Measurements from ENCODE around the gene AGPAT3. TPM values are rescaled to one million over a fixed set of nuclear protein-coding genes. Genes with fewer than 3 reads are reported as not detected.
"Not testable (repeated sequence)": the region's sequence is repeated elsewhere in the genome, so short reads cannot be mapped to it uniquely, and the experiment has no call there.

AGPAT3 gene
- total RNA-seq, 1 donor from 2014 or later: 50.5 TPM

DNA sequence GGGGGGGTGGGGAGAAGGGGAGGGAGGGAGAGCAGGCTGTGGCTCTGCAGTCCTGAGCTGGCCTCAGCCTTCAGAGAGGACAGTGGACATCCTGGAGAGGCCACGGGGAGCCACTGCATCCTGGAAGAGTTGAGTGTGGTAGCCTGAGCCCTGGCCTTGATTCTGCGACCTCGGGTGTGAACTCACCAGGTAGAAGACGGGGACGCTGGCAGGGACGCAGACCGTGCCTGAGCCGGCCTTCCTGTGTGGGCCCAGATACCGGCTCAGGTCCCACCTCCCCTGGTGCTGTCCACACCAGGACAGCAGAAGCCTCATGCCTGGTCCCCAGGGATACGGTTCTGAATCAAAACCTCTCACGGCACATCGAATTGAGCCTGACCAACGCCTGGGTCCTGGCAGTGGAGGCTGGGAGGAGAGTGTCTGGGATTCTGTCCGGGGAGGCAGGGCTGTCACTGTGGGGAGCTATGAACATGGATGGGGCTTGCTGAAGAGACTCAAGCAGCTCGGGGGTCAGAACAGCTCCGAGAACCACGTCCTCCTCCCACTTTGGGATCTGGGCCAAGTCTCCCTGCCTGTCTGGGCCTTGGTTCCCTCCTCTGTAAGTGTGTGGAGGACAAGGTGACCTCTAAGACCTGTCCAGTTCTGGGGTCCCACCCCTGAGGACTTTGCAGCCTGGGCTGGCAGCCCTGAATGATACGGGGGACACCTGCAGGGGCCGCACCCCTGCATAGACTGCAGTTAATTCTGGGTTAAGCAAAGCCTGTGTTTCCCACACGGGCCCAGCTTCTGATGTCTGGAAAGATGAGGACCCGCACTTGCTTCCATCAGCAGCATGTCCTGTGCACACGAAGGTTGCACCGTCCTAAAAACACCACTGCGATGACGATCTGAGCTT is 45.3 kb upstream of the AGPAT3 start:
- Mint-ChIP-seq H3K9me3 (ENCODE audit: low read depth) (peaks cover 4% of the 10 kb centered on the region), H3K27me3 (peaks cover 1% of the 10 kb centered on the region), H3K4me1 (ENCODE audit: low read depth) (peaks cover 2% of the 10 kb centered on the region), H3K4me3 (ENCODE audit: low read depth) (no peak overlapping the region), H3K36me3 (ENCODE audit: insufficient read depth) (peaks cover 1% of the 10 kb centered on the region), H3K27ac (peak overlapping the region; percentile 59)
- DNase-seq (ENCODE audit: low spot score, unreplicated experiment): no peak
- TF ChIP-seq, protein P1, sequence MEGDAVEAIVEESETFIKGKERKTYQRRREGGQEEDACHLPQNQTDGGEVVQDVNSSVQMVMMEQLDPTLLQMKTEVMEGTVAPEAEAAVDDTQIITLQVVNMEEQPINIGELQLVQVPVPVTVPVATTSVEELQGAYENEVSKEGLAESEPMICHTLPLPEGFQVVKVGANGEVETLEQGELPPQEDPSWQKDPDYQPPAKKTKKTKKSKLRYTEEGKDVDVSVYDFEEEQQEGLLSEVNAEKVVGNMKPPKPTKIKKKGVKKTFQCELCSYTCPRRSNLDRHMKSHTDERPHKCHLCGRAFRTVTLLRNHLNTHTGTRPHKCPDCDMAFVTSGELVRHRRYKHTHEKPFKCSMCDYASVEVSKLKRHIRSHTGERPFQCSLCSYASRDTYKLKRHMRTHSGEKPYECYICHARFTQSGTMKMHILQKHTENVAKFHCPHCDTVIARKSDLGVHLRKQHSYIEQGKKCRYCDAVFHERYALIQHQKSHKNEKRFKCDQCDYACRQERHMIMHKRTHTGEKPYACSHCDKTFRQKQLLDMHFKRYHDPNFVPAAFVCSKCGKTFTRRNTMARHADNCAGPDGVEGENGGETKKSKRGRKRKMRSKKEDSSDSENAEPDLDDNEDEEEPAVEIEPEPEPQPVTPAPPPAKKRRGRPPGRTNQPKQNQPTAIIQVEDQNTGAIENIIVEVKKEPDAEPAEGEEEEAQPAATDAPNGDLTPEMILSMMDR (IDR thresholded peaks at IDR 0.05; ENCODE audit: unreplicated experiment): no peak

DNA sequence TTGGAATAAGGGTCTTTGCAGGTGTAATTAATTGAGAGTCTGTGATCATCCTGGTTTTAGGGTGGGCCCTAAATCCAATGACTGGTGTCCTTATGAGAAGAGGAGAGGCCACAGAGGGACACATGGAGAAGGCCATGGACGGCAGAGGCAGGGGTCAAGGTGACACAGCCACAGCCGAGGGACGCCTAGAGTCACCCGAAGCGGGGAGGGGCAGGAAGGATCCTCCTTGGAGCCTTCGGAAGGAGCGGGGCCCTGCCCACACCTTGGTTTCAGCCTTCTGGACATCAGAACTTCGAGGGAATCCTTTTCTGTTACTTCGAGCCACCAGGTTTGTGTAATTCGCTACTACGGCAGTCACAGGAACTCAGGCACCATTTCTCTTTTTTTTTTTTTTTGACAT is 44.6 kb upstream of the AGPAT3 start:
- peaks cover 4% of the 10 kb centered on the region for H3K9me3 Mint-ChIP-seq (ENCODE audit: low read depth)

DNA sequence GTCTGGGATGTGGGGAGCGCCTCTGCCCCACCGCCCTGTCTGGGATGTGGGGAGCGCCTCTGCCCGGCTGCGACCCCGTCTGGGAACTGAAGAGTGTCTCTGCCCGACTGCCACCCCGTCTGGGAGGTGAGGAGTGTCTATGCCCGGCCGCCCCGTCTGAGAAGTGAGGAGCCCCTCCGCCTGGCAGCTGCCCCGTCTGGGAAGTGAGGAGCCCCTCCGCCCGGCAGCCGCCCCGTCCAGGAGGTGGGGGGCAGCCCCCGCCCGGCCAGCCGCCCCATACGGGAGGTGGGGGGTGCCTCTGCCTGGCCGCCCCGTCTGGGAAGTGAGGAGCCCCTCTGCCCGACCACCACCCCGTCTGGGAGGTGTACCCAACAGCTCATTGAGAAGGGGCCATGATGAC is 42.9 kb upstream of the AGPAT3 start:
- not testable (repeated sequence) for H3K9me3 Mint-ChIP-seq (ENCODE audit: low read depth); DNase-seq (ENCODE audit: low spot score, unreplicated experiment); H3K27me3 Mint-ChIP-seq; H3K4me1 Mint-ChIP-seq (ENCODE audit: low read depth); H3K4me3 Mint-ChIP-seq (ENCODE audit: low read depth); H3K27ac Mint-ChIP-seq; H3K36me3 Mint-ChIP-seq (ENCODE audit: insufficient read depth)

More for the DNA sequence above, 44.6 kb upstream of the AGPAT3 start:
- Mint-ChIP-seq H3K36me3 (ENCODE audit: insufficient read depth) (peaks cover 1% of the 10 kb centered on the region), H3K27me3 (no peaks in the 10 kb centered on the region), H3K27ac (peak overlapping the region; percentile 59), H3K4me1 (ENCODE audit: low read depth) (no peaks in the 10 kb centered on the region), H3K4me3 (ENCODE audit: low read depth) (no peak overlapping the region)
- TF ChIP-seq, protein P1 (IDR thresholded peaks at IDR 0.05; ENCODE audit: unreplicated experiment): no peak
- no peak for DNase-seq (ENCODE audit: low spot score, unreplicated experiment)

DNA sequence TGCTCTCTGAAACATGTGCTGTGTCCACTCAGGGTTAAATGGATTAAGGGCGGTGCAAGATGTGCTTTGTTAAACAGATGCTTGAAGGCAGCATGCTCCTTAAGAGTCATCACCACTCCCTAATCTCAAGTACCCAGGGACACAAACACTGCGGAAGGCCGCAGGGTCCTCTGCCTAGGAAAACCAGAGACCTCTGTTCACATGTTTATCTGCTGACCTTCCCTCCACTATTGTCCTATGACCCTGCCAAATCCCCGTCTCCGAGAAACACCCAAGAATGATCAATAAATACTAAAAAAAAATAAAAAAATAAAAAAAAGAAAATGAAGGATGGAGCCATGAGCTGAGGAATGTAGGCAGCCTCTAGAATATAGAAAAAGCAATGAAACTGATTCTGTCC is 42.3 kb upstream of the AGPAT3 start:
- not testable (repeated sequence) for H3K4me1 Mint-ChIP-seq (ENCODE audit: low read depth); H3K27ac Mint-ChIP-seq; H3K27me3 Mint-ChIP-seq

DNA sequence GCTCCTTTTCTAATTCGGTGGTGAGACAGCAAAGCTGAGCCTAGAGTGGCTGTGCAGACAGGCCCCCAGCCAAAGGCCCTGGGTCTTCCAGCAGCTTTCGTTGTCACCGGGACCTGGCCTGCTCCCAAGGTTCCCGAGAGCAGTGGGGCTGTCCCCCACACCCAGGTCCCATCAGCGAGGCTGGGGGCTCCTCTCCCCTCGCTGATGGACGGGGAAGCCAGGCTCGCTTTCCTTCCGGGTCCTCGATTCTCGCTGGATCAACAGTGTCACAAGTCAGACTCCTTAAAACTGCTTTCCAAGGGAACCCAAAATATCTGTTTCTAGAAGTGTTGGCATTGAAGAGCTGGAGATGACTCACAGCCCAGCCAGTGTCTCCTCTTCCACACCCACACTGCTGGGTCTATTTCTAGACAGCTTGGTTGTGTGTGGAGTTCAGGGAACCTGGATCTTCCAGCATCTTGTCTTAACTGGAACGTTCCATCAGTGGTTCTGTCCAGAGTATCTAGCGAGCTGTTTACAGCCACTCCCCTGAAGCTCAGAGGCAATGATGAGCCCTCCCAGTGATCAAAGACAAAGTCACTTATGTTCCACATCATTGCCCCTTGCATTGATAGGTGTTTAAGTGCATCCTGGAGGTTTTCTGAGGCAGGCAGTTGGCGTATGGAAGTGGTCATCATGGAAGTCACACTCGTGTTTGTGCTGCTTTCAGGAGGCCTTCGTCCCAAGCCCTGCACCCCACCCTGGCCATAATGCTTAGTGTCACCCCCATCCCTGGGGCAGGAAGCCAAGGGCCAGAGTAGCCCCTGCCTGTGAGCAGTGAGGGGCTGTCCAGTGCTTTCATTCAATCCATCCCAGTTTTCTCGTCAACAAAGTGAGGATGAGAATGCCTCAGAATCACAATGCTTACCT is 40.4 kb upstream of the AGPAT3 start:
- no peak overlapping the region for H3K27ac Mint-ChIP-seq
- no peak overlapping the region for H3K4me3 Mint-ChIP-seq (ENCODE audit: low read depth)
- no peaks in the 10 kb centered on the region for H3K9me3 Mint-ChIP-seq (ENCODE audit: low read depth)
- peaks cover 6% of the 10 kb centered on the region for H3K4me1 Mint-ChIP-seq (ENCODE audit: low read depth)
- TF ChIP-seq, protein P1 (IDR thresholded peaks at IDR 0.05; ENCODE audit: unreplicated experiment): no peak
- DNase-seq (ENCODE audit: low spot score, unreplicated experiment): no peak
- no peaks in the 10 kb centered on the region for H3K36me3 Mint-ChIP-seq (ENCODE audit: insufficient read depth)
- peaks cover 12% of the 10 kb centered on the region for H3K27me3 Mint-ChIP-seq

More for the DNA sequence above, 42.3 kb upstream of the AGPAT3 start:
- not testable (repeated sequence) for H3K4me3 Mint-ChIP-seq (ENCODE audit: low read depth); DNase-seq (ENCODE audit: low spot score, unreplicated experiment); H3K36me3 Mint-ChIP-seq (ENCODE audit: insufficient read depth); H3K9me3 Mint-ChIP-seq (ENCODE audit: low read depth)

DNA sequence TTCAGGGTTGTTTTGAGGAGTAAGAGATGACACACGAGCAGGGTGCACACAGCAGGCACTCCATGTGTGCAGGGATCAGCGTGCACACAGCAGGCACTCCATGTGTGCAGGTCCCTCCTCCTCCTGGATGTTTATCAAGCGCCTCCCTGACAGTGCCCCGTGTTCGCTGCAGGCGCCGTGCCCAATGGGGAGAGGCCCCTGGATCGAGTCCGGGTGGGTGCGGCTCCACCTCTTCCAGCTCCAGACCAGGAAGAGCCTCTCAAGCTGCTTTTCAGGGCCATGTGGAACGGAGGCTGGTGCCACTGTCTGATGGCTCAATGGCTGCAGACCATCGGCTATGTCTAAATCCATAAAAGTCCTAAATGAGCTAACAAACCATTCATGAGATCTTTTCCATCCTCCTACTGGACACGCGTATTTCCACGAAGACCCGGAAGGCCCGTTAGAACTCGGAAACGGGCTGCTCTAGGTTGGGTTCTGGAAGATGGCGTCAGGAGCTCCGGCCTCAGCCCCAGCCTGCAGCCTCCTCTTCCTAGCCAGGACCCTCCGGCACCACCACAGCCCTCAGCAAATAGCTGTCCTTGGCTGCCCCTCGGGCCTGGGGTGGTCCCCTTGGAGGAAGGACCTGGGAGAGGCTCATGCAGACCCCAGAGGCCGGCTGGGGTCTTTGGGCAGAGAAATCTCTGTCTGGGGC is 39.6 kb upstream of the AGPAT3 start:
- no peak for DNase-seq (ENCODE audit: low spot score, unreplicated experiment)
- H3K9me3 Mint-ChIP-seq (ENCODE audit: low read depth): no peaks in the 10 kb centered on the region
- peaks cover 12% of the 10 kb centered on the region for H3K27me3 Mint-ChIP-seq
- TF ChIP-seq, protein P1 (IDR thresholded peaks at IDR 0.05; ENCODE audit: unreplicated experiment): no peak
- peaks cover 6% of the 10 kb centered on the region for H3K4me1 Mint-ChIP-seq (ENCODE audit: low read depth)
- no peaks in the 10 kb centered on the region for H3K36me3 Mint-ChIP-seq (ENCODE audit: insufficient read depth)
- no peak overlapping the region for H3K4me3 Mint-ChIP-seq (ENCODE audit: low read depth)
- no peak overlapping the region for H3K27ac Mint-ChIP-seq
